HG02571 (cell line): ENCODE results near the gene MAVS.
A peak's percentile ranks its signal among the peaks of the same experiment; 100 is the strongest.
"Not testable (repeated sequence)": the region's sequence is repeated elsewhere in the genome, so short reads cannot be mapped to it uniquely, and the experiment has no call there.

ENCODE experiments used
- ATAC-seq: cut with Tn5 transposase; IDR thresholded peaks from one replicate; pipeline ENCODE4 v1.9.1; 2021; ENCODE audit warnings: mild to moderate bottlenecking, moderate library complexity; ENCODE audit not compliant: unreplicated experiment

The MAVS gene

DNA sequence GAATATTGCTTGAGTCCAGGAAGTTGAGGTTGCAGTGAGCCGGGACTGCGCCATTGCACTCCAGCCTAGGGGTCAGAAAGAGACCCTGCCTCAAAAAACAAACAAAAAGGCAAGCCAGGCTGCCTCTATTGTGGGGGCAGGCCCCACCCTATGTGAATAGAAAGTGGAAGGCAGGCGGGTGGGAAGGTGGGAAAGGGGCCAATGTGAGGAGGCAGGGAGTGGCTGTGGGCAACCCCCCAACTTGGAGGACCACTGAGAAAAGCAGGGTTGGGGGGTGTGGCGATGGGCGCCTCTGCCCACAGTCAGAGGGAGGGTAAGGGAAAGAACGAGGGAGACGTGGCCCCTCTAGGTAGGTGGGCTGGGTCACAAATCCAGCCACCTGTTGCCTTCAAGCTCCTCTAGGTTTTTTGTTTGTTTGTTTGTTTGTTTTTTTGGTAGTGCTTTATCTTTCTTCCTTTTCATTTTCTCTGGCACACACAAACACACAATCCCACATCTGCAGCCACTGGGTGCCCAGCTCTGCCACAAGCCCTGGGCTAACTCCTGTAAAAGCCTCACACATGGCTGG lies 31.6 kb upstream of the MAVS start:
- no peak for ATAC-seq

DNA sequence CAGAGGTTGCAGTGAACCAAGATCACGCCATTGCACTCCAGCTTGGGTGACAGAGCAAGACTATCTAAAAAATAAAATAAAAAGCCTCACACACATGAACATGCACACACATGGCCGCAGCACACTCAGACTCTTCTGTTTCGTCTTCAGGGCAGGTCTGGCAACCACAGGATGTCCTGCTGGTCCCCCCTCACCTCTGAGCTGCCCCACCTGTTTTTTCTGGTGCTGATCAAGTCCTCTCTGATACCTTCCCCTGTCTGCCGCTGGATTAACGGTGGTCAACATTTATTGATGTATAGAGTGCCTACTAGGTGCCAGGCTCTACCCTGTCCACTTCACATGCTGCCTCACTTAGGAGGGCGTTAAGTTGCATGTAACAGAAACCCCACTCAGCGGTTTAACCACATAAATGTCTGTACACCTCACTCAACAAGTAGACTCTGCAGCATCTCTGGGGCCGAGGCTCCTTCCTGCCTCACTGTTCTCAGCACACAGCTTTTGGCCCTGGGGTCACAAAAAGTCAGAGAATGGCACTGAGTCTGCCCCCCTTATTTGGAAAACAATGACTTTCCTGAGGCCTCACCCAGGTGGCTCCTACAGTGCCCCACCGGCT lies 30.8 kb upstream of the MAVS start:
- ATAC-seq: no peak

DNA sequence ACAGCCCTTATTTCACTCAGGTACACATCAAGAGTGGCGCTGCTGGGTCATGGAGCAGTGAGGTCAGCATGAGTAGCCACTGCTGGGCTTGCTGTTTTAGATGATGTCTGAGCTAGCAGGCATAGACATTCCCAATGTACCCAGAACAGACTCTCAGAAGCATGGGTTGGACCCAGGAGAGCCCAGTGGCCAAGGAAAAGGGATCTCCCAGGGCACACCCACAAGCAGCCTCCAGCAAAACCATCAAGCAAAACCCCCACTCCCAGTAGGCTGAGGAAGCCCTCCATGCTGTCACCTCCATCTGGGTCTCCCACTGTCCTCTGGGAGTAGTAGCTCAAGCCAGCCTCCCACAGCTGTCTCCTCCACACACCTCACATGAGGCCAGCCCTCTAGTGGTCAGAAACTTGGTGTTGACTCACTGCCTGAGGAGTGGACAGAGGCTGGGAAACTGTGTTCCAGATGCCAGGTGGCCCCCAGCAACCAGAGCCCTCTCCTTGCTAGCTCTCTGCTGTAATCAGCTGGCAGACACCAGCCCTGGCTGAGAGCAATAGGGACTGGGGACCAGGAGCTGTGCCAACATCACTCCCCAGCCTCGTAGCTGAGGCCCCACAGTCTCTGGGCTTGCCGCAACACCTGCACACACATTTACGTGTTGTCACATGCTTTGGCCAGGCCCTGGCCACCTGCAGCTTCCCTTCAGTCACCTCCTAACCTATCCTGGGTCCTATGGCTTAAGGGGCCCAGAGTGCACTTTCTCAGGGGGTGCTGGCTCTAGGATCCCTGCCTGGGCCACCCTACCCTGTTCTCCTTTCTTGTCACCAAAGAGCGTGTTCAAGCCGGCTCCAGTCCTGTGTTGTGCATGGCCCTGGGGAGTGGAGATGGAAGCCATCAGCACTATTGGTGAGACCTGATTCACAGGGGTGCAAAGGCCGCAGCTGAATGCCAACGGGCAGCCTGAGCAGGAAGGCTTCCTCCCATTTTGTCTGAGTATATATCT lies 28.2 kb upstream of the MAVS start:
- no peak for ATAC-seq

DNA sequence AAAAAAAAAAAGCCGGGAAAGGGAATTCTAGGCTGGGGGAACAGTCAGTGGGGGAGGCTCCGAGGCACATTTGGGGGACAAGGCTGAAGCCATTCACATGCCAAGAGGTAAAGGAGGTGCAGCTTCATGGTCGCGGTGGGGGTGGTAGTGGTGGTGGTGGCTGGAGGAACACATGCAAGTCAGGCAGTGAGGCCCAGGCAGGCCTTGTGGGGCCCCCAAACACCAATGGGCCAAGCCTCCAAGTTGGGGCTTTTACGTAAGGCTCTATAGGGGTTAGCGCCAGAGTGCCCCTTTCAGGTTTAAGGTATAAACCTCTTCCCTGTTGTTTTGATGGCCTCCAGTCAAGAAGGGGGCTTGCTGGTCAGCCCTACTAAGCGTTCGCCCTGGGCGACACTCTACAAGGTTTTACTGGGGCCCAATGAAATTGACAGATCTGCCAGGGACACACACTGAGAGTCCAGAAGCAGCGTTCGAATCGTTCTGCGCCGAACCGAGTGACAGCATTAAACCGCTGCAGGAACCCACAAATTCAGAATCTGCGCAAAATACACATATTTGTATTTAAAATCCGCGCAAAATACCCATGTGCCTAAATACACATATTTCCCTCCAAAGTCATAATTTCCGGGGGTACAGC lies 27.1 kb upstream of the MAVS start:
- no peak for ATAC-seq

DNA sequence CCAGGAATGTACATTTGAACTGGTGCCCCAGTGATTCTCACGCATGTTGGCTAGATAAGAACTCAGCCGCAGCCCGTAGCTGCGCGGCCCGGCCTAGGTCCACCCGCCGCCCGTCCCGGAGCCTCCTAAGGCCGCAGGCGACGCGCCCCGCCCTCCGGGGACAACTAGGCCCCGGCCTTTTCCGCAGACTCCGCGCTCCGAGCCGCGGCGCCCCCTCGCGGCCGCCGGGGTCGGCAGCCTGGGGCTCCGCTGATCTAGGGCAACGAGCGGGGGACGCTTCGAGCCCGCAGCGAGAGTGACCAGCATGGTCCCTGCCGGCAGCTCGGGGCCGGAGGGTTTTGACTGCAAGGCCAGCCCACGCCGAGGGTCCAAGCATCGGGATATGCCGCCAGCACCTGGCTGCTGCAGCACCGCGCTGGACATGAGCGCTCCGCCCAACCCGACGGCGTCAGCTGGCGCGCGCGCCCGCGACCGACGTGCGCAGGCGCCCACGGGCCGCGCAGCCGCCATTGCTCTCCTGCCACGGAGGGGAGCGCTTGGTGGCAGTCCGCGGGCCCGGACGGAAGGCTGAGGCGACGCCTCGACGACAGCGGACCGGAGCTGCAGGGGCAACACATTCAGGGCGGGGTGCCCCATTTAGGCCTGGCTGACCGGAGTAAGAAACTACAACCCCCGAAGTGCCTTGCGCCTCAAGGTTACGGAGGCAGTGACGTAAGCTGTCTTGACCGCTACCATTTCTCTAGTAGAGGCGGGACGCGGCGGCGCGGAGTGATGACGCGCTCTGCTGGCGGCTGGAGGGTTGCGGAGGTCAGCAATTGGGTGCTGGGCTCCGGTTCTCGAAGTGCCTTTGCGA lies 26.4 kb upstream of the MAVS start, which contains the start of gene AP5S1:
Gene AP5S1 (plus strand): TSS at position 500 of the 853 bp plus-strand sequence. CDS start 1,571 bp downstream, outside the sequence.
- peak; percentile 80 for ATAC-seq

DNA sequence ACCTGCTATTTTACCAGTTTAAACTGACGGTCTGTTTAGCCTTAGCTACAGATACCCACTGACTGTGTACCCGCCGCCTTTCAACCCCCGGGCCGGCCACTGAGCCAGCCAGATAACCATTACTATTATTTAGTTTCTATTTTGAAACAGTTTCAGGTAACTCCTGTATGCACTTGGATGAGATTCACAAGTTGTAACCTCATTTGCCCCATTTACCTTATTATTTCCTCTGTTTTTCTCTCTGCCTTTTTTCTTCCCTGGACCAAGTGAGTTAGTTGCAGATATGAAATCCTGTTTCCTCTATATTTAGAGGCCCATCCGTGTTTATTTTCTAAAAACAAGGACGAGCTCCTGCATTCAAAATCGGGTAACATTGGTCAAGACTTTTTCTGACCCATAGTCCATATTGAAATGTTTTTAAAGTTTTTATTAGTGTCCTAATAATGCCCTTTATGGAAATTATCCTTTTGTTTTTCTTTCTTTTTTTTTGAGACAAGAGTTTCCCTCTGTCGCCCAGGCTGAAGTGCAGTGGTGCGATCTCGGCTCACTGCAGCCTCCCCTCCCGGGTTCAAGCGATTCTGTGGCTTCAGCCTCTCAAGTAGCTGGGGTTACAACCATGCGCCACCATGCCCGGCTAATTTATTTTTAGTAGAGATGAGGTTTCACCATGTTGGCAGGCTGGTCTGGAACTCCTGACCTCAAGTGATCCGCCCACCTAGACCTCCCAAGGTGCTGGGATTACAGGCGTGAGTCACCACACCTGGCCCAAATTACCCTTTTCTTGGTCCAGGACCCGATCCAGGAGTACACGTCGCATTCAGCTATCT lies 25.5 kb upstream of the MAVS start:
- no peak for ATAC-seq

DNA sequence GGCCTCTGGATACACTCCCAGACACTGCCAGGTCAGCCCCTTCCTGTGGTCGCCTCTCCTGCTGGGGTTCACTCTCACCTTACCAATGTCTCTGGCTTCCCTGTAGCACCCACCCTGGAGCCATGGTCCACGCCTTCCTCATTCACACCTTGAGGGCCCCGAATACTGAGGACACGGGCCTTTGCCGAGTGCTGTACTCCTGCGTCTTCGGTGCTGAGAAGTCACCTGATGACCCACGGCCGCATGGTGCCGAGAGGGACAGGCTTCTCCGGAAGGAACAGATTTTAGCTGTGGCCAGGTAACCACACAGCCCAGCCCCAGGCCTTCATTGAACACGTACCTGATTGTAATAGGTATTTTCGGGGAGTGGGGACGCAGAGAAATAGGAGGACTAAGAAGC lies 24.6 kb upstream of the MAVS start:
- ATAC-seq: no peak

DNA sequence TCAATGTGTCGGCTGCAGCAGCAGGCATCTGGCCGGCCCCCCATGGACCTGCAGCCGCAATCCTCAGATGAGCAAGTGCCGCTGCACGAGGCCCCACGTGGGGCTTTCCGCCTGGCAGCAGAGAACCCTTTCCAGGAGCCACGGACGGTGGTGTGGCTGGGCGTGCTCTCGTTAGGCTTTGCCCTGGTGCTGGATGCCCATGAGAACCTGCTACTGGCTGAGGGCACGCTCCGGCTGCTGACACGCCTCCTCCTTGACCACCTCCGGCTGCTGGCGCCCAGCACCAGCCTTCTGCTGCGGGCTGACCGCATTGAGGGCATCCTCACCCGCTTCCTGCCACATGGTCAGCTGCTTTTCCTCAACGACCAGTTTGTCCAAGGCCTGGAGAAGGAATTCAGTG lies 22.8 kb upstream of the MAVS start:
- no peak for ATAC-seq

DNA sequence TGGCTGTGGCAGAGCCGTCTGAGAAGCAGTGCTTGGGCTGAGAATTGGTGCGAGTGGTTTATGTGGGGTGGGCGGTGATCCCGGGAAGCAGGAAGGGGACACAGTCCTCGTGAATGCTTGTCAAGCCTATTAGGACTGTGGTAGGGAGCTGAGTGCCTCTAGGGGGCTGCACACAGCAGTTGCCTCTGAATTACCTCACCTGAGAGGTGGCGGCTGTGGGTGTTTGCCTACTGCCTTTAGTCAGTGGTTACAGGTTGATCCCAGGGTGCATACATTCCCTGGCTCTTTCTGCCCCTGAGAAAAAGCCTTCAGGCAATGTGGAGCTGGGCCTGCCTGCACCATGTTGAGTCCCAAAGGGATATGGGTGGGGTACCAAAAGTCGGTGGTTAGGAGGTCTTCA lies 21.1 kb upstream of the MAVS start:
- no peak for ATAC-seq

DNA sequence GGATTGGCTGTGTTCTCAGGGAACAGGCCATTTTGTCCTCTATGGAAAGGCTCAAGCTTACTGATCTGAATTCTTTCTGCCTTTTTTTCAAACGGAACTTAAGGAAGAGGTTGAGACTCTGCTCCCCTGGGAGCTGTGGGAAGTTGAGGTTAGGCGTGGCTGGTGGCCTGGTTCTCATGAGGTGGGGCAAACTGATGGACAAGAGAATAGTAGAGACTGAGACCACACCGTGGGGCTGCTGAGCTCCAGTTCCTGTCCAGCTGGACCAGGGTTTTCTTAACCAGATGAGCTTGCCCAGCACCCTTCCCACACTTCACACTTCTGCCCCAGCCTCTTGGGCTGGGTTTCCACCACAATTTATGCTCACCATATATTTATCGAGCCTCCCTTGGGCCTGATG lies 20.2 kb upstream of the MAVS start:
- no peak for ATAC-seq

DNA sequence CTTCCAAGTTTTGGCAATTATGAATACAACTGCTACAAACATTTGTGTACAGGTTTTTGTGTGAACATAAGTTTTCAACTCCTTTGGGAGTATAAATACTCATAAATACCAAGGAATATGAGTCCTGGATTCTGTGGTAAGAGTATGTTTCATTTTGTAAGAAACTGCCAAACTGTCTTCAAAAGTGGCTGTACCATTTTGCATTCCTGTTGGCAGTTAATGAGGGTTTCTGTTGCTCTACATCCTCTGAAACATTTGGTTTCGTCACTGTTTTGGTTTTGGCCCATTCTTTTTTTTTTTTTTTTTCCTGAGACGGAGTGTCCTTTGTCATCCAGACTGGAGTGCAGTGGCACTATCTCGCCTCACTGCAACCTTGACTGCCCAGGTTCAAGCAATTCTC lies 17.8 kb upstream of the MAVS start:
- ATAC-seq: no peak

DNA sequence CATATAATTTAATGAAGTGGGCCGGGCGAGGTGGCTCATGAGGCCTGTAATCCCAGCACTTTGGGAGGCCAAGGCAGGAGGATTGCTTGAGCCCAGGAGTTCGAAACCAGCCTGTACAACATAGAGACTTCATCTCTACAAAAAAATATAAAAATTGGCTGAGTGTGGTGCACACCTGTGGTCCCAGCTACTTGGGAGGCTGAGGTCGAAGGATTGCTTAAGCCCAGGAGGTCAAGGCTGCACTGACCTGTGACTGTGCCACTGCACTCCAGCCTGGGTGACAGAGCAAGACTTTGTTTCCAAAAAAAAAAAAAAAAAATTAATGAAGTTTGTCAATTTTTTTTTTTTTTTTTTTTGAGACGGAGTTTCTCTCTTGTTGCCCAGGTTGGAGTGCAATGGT lies 16.7 kb upstream of the MAVS start:
- not testable (repeated sequence) for ATAC-seq

DNA sequence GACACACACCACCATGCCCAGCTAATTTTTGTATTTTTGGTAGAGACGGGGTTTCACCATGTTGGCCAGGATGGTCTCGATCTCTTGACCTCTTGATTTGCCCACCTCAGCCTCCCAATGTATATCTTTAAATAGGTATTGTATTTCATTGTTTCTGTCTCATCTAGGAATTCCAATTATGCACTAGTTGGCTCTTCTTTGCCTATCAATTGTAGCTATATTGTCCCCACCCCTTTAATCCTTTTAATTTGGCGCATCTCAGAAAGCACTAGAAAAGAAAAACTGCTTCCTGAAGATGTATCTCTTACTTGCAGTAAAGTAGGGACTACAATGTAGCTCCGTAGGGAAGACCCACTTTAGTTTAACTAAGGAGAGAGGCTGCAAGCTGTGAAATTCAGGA lies 10.5 kb upstream of the MAVS start:
- no peak for ATAC-seq

DNA sequence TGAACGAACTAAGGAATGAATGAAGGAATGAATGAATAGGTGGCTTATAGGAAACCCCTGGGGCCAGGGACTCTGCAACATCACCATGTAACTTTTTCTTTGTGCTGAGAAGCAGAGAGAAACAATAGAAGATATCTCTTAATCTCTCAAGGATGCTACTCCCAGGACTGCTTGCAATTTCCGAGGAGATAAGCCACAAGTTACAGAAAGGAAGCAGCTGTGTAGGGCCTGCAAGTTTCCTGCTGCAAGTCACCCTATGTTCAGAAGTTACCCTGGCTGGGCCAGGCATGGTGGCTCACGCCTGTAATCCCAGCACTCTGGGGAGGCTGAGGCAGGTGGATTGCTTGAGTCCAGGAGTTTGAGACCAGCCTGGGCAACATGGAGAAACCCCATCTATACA lies 7.3 kb upstream of the MAVS start:
- ATAC-seq: no peak

DNA sequence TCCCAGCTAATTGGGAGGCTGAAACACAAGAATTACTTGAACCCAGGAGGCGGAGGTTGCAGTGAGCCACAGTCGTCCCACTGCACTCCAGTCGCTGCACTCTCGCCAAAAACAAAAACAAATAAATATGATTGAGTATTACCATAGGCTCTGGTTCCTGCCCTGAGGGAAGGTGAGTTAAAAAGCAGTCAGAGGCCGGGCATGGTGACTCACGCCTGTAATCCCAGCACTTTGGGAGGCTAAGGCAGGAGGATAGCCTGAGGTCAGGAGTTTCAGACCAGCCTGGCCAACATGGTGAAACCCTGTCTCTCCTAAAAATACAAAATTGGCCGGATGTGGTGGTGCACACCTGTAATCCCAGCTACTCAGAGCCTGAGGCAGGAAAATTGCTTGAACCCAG lies 6.4 kb upstream of the MAVS start:
- not testable (repeated sequence) for ATAC-seq

DNA sequence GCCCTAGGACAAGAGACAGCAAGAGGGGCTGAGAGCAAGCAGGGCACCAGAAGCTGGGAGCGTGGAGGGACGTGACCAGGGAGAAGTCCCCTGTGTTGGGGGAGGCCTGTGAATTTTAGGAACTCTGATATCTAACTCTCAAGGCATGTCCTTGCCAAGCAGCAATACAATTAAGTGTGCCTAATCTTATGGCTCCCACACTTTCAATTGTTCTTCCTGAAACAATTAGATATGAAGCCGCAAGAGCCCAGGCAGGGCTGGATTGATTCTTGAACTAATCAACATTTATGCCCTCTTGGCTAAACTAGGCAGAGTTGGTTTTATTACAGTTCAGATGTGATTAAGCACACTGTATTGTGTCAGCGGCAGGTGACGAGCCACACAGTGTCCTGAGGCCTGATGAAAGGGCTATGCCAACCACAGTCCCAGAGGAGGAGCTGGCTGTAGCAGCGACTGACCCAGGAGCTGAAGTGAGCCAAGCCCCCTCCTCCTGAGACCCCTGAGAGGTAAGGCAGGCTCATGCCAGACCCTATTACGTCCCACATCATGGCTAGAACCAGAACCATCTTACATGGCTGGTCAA lies 4.2 kb upstream of the MAVS start:
- no peak for ATAC-seq

DNA sequence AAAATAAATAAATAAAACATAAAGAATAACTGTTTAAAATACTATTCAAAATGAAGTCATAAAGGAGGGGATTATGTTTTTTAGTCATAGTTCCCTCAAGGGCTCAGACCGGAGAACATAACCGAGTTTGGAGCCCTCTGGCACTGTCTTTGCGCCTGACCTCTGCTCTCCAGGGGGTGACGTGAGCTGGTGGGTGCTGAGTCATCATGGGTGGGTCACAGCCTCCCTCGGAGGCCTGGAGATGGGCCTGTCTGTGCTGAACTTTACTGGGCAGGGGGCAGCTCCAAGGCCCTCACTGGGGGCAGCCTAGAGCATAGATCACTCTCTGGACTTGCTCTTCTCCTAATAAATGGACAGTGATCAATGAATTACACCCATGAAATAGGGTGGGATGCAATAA lies 3.1 kb upstream of the MAVS start:
- ATAC-seq: no peak

DNA sequence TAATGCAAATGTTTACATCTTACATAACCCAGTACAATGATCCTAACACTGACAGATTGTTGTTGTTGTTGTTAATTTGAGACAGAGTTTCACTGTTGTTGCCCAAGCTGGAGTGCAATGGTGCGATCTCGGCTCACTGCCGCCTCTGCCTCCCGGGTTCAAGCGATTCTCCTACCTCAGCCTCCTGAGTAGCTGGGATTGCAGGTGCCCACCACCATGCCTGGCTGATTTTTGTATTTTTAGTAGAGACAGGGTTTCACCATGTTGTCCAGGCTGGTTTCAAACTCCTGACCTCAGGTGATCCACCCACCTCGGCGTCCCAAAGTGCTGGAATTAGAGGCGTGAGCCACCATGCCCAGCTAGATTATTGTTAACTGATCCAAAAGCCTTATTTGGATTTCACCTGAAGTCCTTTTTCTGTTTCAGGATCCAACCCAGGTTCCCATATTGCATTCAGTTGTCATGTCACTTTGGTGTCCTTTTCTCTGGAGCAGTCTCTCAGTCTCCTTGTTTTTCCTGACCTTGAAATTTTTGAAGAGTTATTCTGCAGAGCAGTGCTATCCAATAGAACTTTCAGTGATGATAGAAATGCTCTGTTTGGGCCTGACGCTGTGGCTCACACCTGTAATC lies 2.5 kb upstream of the MAVS start:
- not testable (repeated sequence) for ATAC-seq

DNA sequence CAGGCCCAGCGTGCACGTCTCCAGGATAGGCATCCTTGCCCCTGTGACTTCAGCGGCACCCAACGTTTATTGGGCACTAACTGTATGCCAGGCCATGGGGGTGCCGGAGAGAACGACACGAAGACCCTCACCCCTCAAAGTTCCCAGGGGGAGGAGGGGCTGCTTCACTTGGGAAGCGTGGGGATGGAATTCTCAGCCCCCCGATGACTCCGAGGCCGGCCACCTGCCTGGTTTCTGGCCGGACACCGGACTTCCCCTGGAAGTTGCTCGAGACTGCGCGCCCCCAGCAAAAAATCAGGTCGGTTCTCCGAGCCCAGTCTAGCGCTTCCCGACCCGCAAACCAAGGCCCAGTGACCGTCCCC lies 275 bp upstream of the MAVS start:
- ATAC-seq: no peak
